ENCODE measurements around the gene PARK7.
"Not testable (repeated sequence)": the region's sequence is repeated elsewhere in the genome, so short reads cannot be mapped to it uniquely, and the experiment has no call there.

- TF ChIP-seq, protein P1, sequence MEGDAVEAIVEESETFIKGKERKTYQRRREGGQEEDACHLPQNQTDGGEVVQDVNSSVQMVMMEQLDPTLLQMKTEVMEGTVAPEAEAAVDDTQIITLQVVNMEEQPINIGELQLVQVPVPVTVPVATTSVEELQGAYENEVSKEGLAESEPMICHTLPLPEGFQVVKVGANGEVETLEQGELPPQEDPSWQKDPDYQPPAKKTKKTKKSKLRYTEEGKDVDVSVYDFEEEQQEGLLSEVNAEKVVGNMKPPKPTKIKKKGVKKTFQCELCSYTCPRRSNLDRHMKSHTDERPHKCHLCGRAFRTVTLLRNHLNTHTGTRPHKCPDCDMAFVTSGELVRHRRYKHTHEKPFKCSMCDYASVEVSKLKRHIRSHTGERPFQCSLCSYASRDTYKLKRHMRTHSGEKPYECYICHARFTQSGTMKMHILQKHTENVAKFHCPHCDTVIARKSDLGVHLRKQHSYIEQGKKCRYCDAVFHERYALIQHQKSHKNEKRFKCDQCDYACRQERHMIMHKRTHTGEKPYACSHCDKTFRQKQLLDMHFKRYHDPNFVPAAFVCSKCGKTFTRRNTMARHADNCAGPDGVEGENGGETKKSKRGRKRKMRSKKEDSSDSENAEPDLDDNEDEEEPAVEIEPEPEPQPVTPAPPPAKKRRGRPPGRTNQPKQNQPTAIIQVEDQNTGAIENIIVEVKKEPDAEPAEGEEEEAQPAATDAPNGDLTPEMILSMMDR (IDR thresholded peaks at IDR 0.05): not testable (repeated sequence)
- TF ChIP-seq POLR2A (IDR thresholded peaks at IDR 0.05): not testable (repeated sequence)
These were observed 43.5 kb upstream of the PARK7 start for GRCh38 chr1:7917971-7918370.

All from adrenal gland (tissue), 5 donors.